ENCODE measurements around the gene AQP2. TPM values are rescaled to one million over a fixed set of nuclear protein-coding genes. Genes with fewer than 3 reads are reported as not detected.

Gene AQP2
- total and polyA plus RNA-seq, 9 donors = 0.05 to 0.09 TPM; not detected in 7

- H3K36me3 ChIP-seq (ENCODE audit: control insufficient read depth, insufficient read depth, low read length) = no peaks in the 10 kb centered on the region
- H3K9me3 ChIP-seq (replicated peaks; ENCODE audit: control insufficient read depth, low read depth, low read length) = no peaks in the 10 kb centered on the region
- H3K27ac ChIP-seq (ENCODE audit: low read length) = no peak overlapping the region
- H3K4me1 ChIP-seq (ENCODE audit: control insufficient read depth, insufficient read depth, low read length) = peaks cover 11% of the 10 kb centered on the region
- no peak for DNase-seq
- WGBS (ENCODE audit: insufficient coverage) = 81% methylated on average over 4 of the region's 6 CpGs
- no peak overlapping the region for H3K4me3 ChIP-seq (ENCODE audit: low read length)
- peaks cover 2% of the 10 kb centered on the region for H3K27me3 ChIP-seq (ENCODE audit: control insufficient read depth, insufficient read depth, low read length)
Observed at GRCh38 chr12:49928471-49928870, 22.1 kb upstream of the AQP2 start.

- Histone ChIP-seq H3K27ac (ENCODE audit: low read length) (no peak overlapping the region), H3K4me3 (ENCODE audit: low read length) (no peak overlapping the region), H3K9me3 (replicated peaks; ENCODE audit: control insufficient read depth, low read depth, low read length) (no peaks in the 10 kb centered on the region), H3K4me1 (ENCODE audit: control insufficient read depth, insufficient read depth, low read length) (peaks cover 3% of the 10 kb centered on the region), H3K36me3 (ENCODE audit: control insufficient read depth, insufficient read depth, low read length) (no peaks in the 10 kb centered on the region), H3K27me3 (ENCODE audit: control insufficient read depth, insufficient read depth, low read length) (peaks cover 2% of the 10 kb centered on the region)
- no peak for DNase-seq
- 80% methylated on average over 6 of the region's 7 CpGs for WGBS (ENCODE audit: insufficient coverage)
Observed at GRCh38 chr12:49929581-49929980, 21.0 kb upstream of the AQP2 start.

GRCh38 chr12:49930515-49931288 is 19.8 kb upstream of the AQP2 start:
- WGBS (ENCODE audit: insufficient coverage) = no CpG with 5 or more reads among the region's 3 CpGs
- no peak for DNase-seq
- Histone ChIP-seq H3K27me3 (ENCODE audit: control insufficient read depth, insufficient read depth, low read length) (peaks cover 2% of the 10 kb centered on the region), H3K36me3 (ENCODE audit: control insufficient read depth, insufficient read depth, low read length) (no peaks in the 10 kb centered on the region), H3K4me1 (ENCODE audit: control insufficient read depth, insufficient read depth, low read length) (no peaks in the 10 kb centered on the region), H3K9me3 (replicated peaks; ENCODE audit: control insufficient read depth, low read depth, low read length) (no peaks in the 10 kb centered on the region), H3K4me3 (ENCODE audit: low read length) (no peak overlapping the region), H3K27ac (ENCODE audit: low read length) (no peak overlapping the region)

GRCh38 chr12:49932023-49932422 is 18.5 kb upstream of the AQP2 start:
- 75% methylated on average over 5 of the region's 7 CpGs for WGBS (ENCODE audit: insufficient coverage)
- Histone ChIP-seq H3K9me3 (replicated peaks; ENCODE audit: control insufficient read depth, low read depth, low read length) (no peaks in the 10 kb centered on the region), H3K36me3 (ENCODE audit: control insufficient read depth, insufficient read depth, low read length) (no peaks in the 10 kb centered on the region), H3K27ac (ENCODE audit: low read length) (no peak overlapping the region), H3K4me1 (ENCODE audit: control insufficient read depth, insufficient read depth, low read length) (no peaks in the 10 kb centered on the region), H3K27me3 (ENCODE audit: control insufficient read depth, insufficient read depth, low read length) (peaks cover 2% of the 10 kb centered on the region), H3K4me3 (ENCODE audit: low read length) (no peak overlapping the region)
- DNase-seq = no peak

GRCh38 chr12:49932533-49933130 is 17.9 kb upstream of the AQP2 start:
- no peak overlapping the region for H3K27ac ChIP-seq (ENCODE audit: low read length)
- no peak for DNase-seq
- no peaks in the 10 kb centered on the region for H3K9me3 ChIP-seq (replicated peaks; ENCODE audit: control insufficient read depth, low read depth, low read length)
- peaks cover 2% of the 10 kb centered on the region for H3K27me3 ChIP-seq (ENCODE audit: control insufficient read depth, insufficient read depth, low read length)
- no peak overlapping the region for H3K4me3 ChIP-seq (ENCODE audit: low read length)
- 87% methylated on average over 4 of the region's 8 CpGs for WGBS (ENCODE audit: insufficient coverage)
- H3K4me1 ChIP-seq (ENCODE audit: control insufficient read depth, insufficient read depth, low read length) = no peaks in the 10 kb centered on the region
- no peaks in the 10 kb centered on the region for H3K36me3 ChIP-seq (ENCODE audit: control insufficient read depth, insufficient read depth, low read length)

- Histone ChIP-seq H3K4me1 (ENCODE audit: control insufficient read depth, insufficient read depth, low read length) (no peaks in the 10 kb centered on the region), H3K27me3 (ENCODE audit: control insufficient read depth, insufficient read depth, low read length) (peaks cover 2% of the 10 kb centered on the region), H3K27ac (ENCODE audit: low read length) (no peak overlapping the region), H3K36me3 (ENCODE audit: control insufficient read depth, insufficient read depth, low read length) (no peaks in the 10 kb centered on the region), H3K4me3 (ENCODE audit: low read length) (no peak overlapping the region), H3K9me3 (replicated peaks; ENCODE audit: control insufficient read depth, low read depth, low read length) (no peaks in the 10 kb centered on the region)
- DNase-seq = no peak
- 50% methylated on average over 5 of the region's 5 CpGs for WGBS (ENCODE audit: insufficient coverage)
Observed at GRCh38 chr12:49933796-49934195, 16.7 kb upstream of the AQP2 start.

GRCh38 chr12:49934505-49934904 is 16.0 kb upstream of the AQP2 start:
- no peak overlapping the region for H3K4me3 ChIP-seq (ENCODE audit: low read length)
- H3K4me1 ChIP-seq (ENCODE audit: control insufficient read depth, insufficient read depth, low read length) = no peaks in the 10 kb centered on the region
- H3K27me3 ChIP-seq (ENCODE audit: control insufficient read depth, insufficient read depth, low read length) = no peaks in the 10 kb centered on the region
- no peaks in the 10 kb centered on the region for H3K9me3 ChIP-seq (replicated peaks; ENCODE audit: control insufficient read depth, low read depth, low read length)
- H3K27ac ChIP-seq (ENCODE audit: low read length) = no peak overlapping the region
- WGBS (ENCODE audit: insufficient coverage) = no CpG with 5 or more reads among the region's 3 CpGs
- H3K36me3 ChIP-seq (ENCODE audit: control insufficient read depth, insufficient read depth, low read length) = no peaks in the 10 kb centered on the region
- no peak for DNase-seq

- Histone ChIP-seq H3K36me3 (ENCODE audit: control insufficient read depth, insufficient read depth, low read length) (no peaks in the 10 kb centered on the region), H3K27ac (ENCODE audit: low read length) (no peak overlapping the region), H3K4me3 (ENCODE audit: low read length) (no peak overlapping the region), H3K9me3 (replicated peaks; ENCODE audit: control insufficient read depth, low read depth, low read length) (no peaks in the 10 kb centered on the region), H3K4me1 (ENCODE audit: control insufficient read depth, insufficient read depth, low read length) (no peaks in the 10 kb centered on the region), H3K27me3 (ENCODE audit: control insufficient read depth, insufficient read depth, low read length) (no peaks in the 10 kb centered on the region)
- DNase-seq = no peak
- WGBS (ENCODE audit: insufficient coverage) = no CpG with 5 or more reads among the region's 3 CpGs
Observed at GRCh38 chr12:49936925-49937324, 13.6 kb upstream of the AQP2 start.

GRCh38 chr12:49937639-49938300 is 12.8 kb upstream of the AQP2 start:
- H3K9me3 ChIP-seq (replicated peaks; ENCODE audit: control insufficient read depth, low read depth, low read length) = no peaks in the 10 kb centered on the region
- no peaks in the 10 kb centered on the region for H3K27me3 ChIP-seq (ENCODE audit: control insufficient read depth, insufficient read depth, low read length)
- 76% methylated on average over 5 of the region's 8 CpGs for WGBS (ENCODE audit: insufficient coverage)
- DNase-seq = no peak
- H3K4me3 ChIP-seq (ENCODE audit: low read length) = no peak overlapping the region
- H3K36me3 ChIP-seq (ENCODE audit: control insufficient read depth, insufficient read depth, low read length) = no peaks in the 10 kb centered on the region
- H3K4me1 ChIP-seq (ENCODE audit: control insufficient read depth, insufficient read depth, low read length) = no peaks in the 10 kb centered on the region
- no peak overlapping the region for H3K27ac ChIP-seq (ENCODE audit: low read length)

- Histone ChIP-seq H3K27me3 (ENCODE audit: control insufficient read depth, insufficient read depth, low read length) (peaks cover 12% of the 10 kb centered on the region), H3K4me1 (ENCODE audit: control insufficient read depth, insufficient read depth, low read length) (no peaks in the 10 kb centered on the region), H3K9me3 (replicated peaks; ENCODE audit: control insufficient read depth, low read depth, low read length) (no peaks in the 10 kb centered on the region), H3K27ac (ENCODE audit: low read length) (no peak overlapping the region), H3K36me3 (ENCODE audit: control insufficient read depth, insufficient read depth, low read length) (no peaks in the 10 kb centered on the region), H3K4me3 (ENCODE audit: low read length) (no peak overlapping the region)
- DNase-seq = no peak
Observed at GRCh38 chr12:49939307-49939706, 11.2 kb upstream of the AQP2 start.

Data from muscle of leg (tissue), 11 donors.